Loucy (cell line): ENCODE data around the gene ASB10.

Experiments
- EZH2phosphoT487 ChIP-seq: fragments of 200-600 bp; IDR thresholded peaks from 2 replicates; pipeline ENCODE4 v1.6.1; 2018; ENCODE audit warnings: antibody characterized with exemption, mild to moderate bottlenecking, moderate library complexity, borderline replicate concordance
- TF ChIP-seq, protein P1 (sequence below): fragments of 200-600 bp; sonication (generic); conservative IDR thresholded peaks from 2 replicates; pipeline ENCODE4 v1.5.1; 2014; ENCODE audit warnings: mild to moderate bottlenecking, antibody characterized with exemption, low read length

DNA sequence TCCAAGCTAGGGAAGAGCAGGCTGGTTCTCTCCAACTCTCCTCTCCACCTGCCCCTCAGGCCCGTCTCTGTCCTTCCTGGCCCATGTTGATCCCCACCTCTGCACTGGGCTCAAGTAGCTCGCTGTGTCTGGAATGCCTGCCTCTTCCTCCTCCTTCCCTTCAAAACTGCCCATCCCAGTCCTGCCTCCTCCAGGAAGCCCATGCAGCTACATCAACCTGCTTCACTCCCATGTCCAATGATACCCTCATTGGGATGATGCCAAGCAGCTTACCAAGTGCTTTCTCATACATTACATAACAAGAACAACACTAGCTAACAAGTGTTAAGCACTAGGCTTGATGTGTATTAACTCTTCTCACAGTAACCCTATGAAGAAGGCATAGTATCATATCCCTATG lies 8.2 kb downstream of the ASB10 start:
- TF ChIP-seq, protein P1, sequence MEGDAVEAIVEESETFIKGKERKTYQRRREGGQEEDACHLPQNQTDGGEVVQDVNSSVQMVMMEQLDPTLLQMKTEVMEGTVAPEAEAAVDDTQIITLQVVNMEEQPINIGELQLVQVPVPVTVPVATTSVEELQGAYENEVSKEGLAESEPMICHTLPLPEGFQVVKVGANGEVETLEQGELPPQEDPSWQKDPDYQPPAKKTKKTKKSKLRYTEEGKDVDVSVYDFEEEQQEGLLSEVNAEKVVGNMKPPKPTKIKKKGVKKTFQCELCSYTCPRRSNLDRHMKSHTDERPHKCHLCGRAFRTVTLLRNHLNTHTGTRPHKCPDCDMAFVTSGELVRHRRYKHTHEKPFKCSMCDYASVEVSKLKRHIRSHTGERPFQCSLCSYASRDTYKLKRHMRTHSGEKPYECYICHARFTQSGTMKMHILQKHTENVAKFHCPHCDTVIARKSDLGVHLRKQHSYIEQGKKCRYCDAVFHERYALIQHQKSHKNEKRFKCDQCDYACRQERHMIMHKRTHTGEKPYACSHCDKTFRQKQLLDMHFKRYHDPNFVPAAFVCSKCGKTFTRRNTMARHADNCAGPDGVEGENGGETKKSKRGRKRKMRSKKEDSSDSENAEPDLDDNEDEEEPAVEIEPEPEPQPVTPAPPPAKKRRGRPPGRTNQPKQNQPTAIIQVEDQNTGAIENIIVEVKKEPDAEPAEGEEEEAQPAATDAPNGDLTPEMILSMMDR: no peak
- no peak for TF ChIP-seq EZH2phosphoT487
